ENCODE results near the gene CPT2.

Gene CPT2

GRCh38 chr1:53256511-53257453 is 60.2 kb downstream of the CPT2 start:
- Histone ChIP-seq H4K20me1 (ENCODE audit: insufficient read depth, low read length) (no peaks in the 10 kb centered on the region), H3K4me1 (ENCODE audit: low read length) (peaks cover 30% of the 10 kb centered on the region), H3K79me2 (ENCODE audit: low read length) (no peaks in the 10 kb centered on the region; the same call in 1 of the 2 replicates), H3K9me3 (replicated peaks; ENCODE audit: insufficient read depth, low read length) (no peaks in the 10 kb centered on the region), H3K27ac (ENCODE audit: low read length) (no peak overlapping the region), H3K4me2 (ENCODE audit: low read depth, low read length) (no peak overlapping the region), H3F3A (ENCODE audit: insufficient read depth, low read length) (peaks cover 27% of the 10 kb centered on the region), H2AFZ (ENCODE audit: low read length) (no peak overlapping the region), H3K36me3 (replicated peaks; ENCODE audit: insufficient read depth, low read length) (peaks cover 12% of the 10 kb centered on the region; the same call in 1 of the 2 replicates), H3K4me3 (ENCODE audit: low read length) (no peak overlapping the region), H3K9ac (ENCODE audit: low read length) (no peak overlapping the region), H3K27me3 (replicated peaks; ENCODE audit: insufficient read depth, low read length) (no peaks in the 10 kb centered on the region), H3K9me2 (replicated peaks; ENCODE audit: insufficient read depth, low read length) (no peaks in the 10 kb centered on the region)
- DNase-seq, result no peak
- TF ChIP-seq EZH2phosphoT487 (IDR thresholded peaks at IDR 0.05; ENCODE audit: low read length) (no peak), EZH2 (optimal IDR thresholded peaks at IDR 0.05; ENCODE audit: low read depth, low read length) (no peak), CTCF (IDR thresholded peaks at IDR 0.05; ENCODE audit: low read length) (no peak)

GRCh38 chr1:53257454-53258081 is 60.9 kb downstream of the CPT2 start:
- H3F3A ChIP-seq (ENCODE audit: insufficient read depth, low read length), result peaks cover 27% of the 10 kb centered on the region
- no peak overlapping the region for H3K4me2 ChIP-seq (ENCODE audit: low read depth, low read length)
- H3K27me3 ChIP-seq (replicated peaks; ENCODE audit: insufficient read depth, low read length), result no peaks in the 10 kb centered on the region
- no peaks in the 10 kb centered on the region for H3K9me3 ChIP-seq (replicated peaks; ENCODE audit: insufficient read depth, low read length)
- H3K4me3 ChIP-seq (ENCODE audit: low read length), result no peak overlapping the region
- TF ChIP-seq EZH2phosphoT487 (IDR thresholded peaks at IDR 0.05; ENCODE audit: low read length), result no peak
- H3K79me2 ChIP-seq (ENCODE audit: low read length), result no peaks in the 10 kb centered on the region; the same call in 1 of the 2 replicates
- no peak overlapping the region for H3K9ac ChIP-seq (ENCODE audit: low read length)
- no peak overlapping the region for H2AFZ ChIP-seq (ENCODE audit: low read length)
- H4K20me1 ChIP-seq (ENCODE audit: insufficient read depth, low read length), result no peaks in the 10 kb centered on the region
- no peak for DNase-seq
- peaks cover 37% of the 10 kb centered on the region for H3K4me1 ChIP-seq (ENCODE audit: low read length)
- peaks cover 12% of the 10 kb centered on the region; the same call in 1 of the 2 replicates for H3K36me3 ChIP-seq (replicated peaks; ENCODE audit: insufficient read depth, low read length)
- H3K9me2 ChIP-seq (replicated peaks; ENCODE audit: insufficient read depth, low read length), result no peaks in the 10 kb centered on the region
- H3K27ac ChIP-seq (ENCODE audit: low read length), result no peak overlapping the region

- TF ChIP-seq EZH2phosphoT487 (IDR thresholded peaks at IDR 0.05; ENCODE audit: low read length) (no peak), CTCF (IDR thresholded peaks at IDR 0.05; ENCODE audit: low read length) (no peak), EZH2 (optimal IDR thresholded peaks at IDR 0.05; ENCODE audit: low read depth, low read length) (no peak)
- Histone ChIP-seq H3K9me3 (replicated peaks; ENCODE audit: insufficient read depth, low read length) (no peaks in the 10 kb centered on the region), H3K27ac (ENCODE audit: low read length) (no peak overlapping the region), H3K36me3 (replicated peaks; ENCODE audit: insufficient read depth, low read length) (peaks cover 12% of the 10 kb centered on the region; the same call in 1 of the 2 replicates), H3K4me3 (ENCODE audit: low read length) (no peak overlapping the region), H2AFZ (ENCODE audit: low read length) (no peak overlapping the region), H4K20me1 (ENCODE audit: insufficient read depth, low read length) (no peaks in the 10 kb centered on the region), H3K4me2 (ENCODE audit: low read depth, low read length) (no peak overlapping the region), H3K9me2 (replicated peaks; ENCODE audit: insufficient read depth, low read length) (no peaks in the 10 kb centered on the region), H3K9ac (ENCODE audit: low read length) (no peak overlapping the region), H3K79me2 (ENCODE audit: low read length) (no peaks in the 10 kb centered on the region; the same call in 1 of the 2 replicates), H3K27me3 (replicated peaks; ENCODE audit: insufficient read depth, low read length) (no peaks in the 10 kb centered on the region), H3K4me1 (ENCODE audit: low read length) (peaks cover 44% of the 10 kb centered on the region), H3F3A (ENCODE audit: insufficient read depth, low read length) (peaks cover 27% of the 10 kb centered on the region)
- no peak for DNase-seq
Observed at GRCh38 chr1:53258216-53258615, 61.6 kb downstream of the CPT2 start.

Measured in MM.1S (cell line).